ENCODE measurements around the gene CHIT1. TPM values are rescaled to one million over a fixed set of nuclear protein-coding genes. Genes with fewer than 3 reads are reported as not detected.

The CHIT1 gene
- total and polyA plus RNA-seq, 2 experiments from 2014 or later: 0.07 to 0.47 TPM

- TF ChIP-seq ZNF462 (CRISPR knock-in tag; IDR thresholded peaks at IDR 0.05) (no peak), ETS1 (IDR thresholded peaks at IDR 0.05) (no peak), EZH2 (IDR thresholded peaks at IDR 0.05; ENCODE audit: low read depth, unreplicated experiment) (no peak), CTCF (conservative IDR thresholded peaks at IDR 0.05; ENCODE audit: low read depth in 2 of 2) (no peak), ZNF114 (CRISPR knock-in tag; IDR thresholded peaks at IDR 0.05) (no peak), NANOG (IDR thresholded peaks at IDR 0.05; ENCODE audit: borderline replicate concordance) (no peak), STAT1 (IDR thresholded peaks at IDR 0.05; ENCODE audit: unreplicated experiment) (no peak), ZNF331 (CRISPR knock-in tag; IDR thresholded peaks at IDR 0.05; ENCODE audit: low read depth) (no peak), JUNB (IDR thresholded peaks at IDR 0.05; ENCODE audit: unreplicated experiment) (no peak), CREB1 (CRISPR knock-in tag; IDR thresholded peaks at IDR 0.05; ENCODE audit: low read depth) (no peak)
Measured at GRCh38 chr1:203168991-203169390, 60.5 kb downstream of the CHIT1 start (continued).
